HepG2 (cell line): ENCODE data around the gene PLK2. TPM values are rescaled to one million over a fixed set of nuclear protein-coding genes. Genes with fewer than 3 reads are reported as not detected.

Experiments
- ATAC-seq: fragments of 200-7000 bp; cut with Tn5 transposase; 3 replicates; pipeline ENCODE4 v1.9.1; 2020; ENCODE audit warnings: mild to moderate bottlenecking, moderate library complexity
- BruUV-seq: library from RNA; stranded (reverse); fragments of 400-500 nt; replicated peaks from 2 replicates; lab custom pipeline; 2021; lab: Mats Ljungman, UMichigan
- CTCF ChIA-PET: fragments of 300-600 bp; formaldehyde crosslinking; extraction: SDS; loops from one replicate; lab custom pipeline; 2021; ENCODE audit warnings: low total read pairs, inconsistent platforms, low intra/inter-chr PET ratio; lab: Yijun Ruan, JAX
- POLR2A ChIA-PET: fragments of 350-600 bp; sonication (Branson Sonifier 250); formaldehyde crosslinking; loops from one replicate; lab custom pipeline; 2020; ENCODE audit warnings: antibody characterized with exemption, inconsistent platforms; lab: Yijun Ruan, JAX
- DNase-seq: peaks from one replicate; pipeline ENCODE4 v3.0.0-alpha.2; 2015; ENCODE audit warnings: low spot score
- FAIRE-seq: peaks from 3 replicates; lab custom pipeline; 2011; peaks lifted over from hg19 to GRCh38; lab: Jason Lieb, UNC
- H2AFZ ChIP-seq: one replicate; pipeline ENCODE4 v1.6.1; 2011; ENCODE audit warnings: low read length, inconsistent platforms
- H3K27ac ChIP-seq: fragments of 300-600 bp; 3 replicates; pipeline ENCODE4 v1.8.0; 2011; ENCODE audit warnings: mixed run types, mild to moderate bottlenecking, mixed read lengths, low read length, inconsistent platforms; ENCODE audit not compliant: insufficient read depth; ENCODE audit errors: extremely low read length
- H3K27me3 ChIP-seq, 2 experiments: fragments of 200-600 bp in 1 of 2; 2 replicates in 1 of 2; 3 replicates in 1 of 2; pipeline versions ENCODE4 v1.6.0 to v1.8.0; 2011; ENCODE audit warnings: low read length in 2 of 2, mild to moderate bottlenecking in 2 of 2, moderate library complexity in 2 of 2, inconsistent platforms in 1 of 2; ENCODE audit not compliant: insufficient read depth in 2 of 2, control insufficient read depth in 1 of 2
- H3K36me3 ChIP-seq, 2 experiments: fragments of 200-600 bp in 1 of 2; replicated peaks in 1 of 2; 2 replicates in 1 of 2; 3 replicates in 1 of 2; pipeline versions ENCODE4 v1.5.1 to v1.8.0; 2011; ENCODE audit warnings: low read length in 2 of 2, inconsistent platforms in 1 of 2; ENCODE audit not compliant: insufficient read depth in 2 of 2, control insufficient read depth in 1 of 2
- H3K4me1 ChIP-seq: 2 replicates; pipeline ENCODE4 v1.5.1; 2012; ENCODE audit warnings: low read length, inconsistent platforms; ENCODE audit not compliant: insufficient read depth
- H3K4me2 ChIP-seq: 2 replicates; pipeline ENCODE4 v1.6.0; 2011; ENCODE audit warnings: low read depth, low read length, inconsistent platforms
- H3K4me3 ChIP-seq, 3 experiments: fragments of 200-600 bp in 1 of 3; sonication (generic), shearing (Covaris generic) in 1 of 3; replicated peaks in 1 of 3; 2 replicates each; pipeline ENCODE4 v1.5.1; 2011 to 2016; ENCODE audit warnings: low read length in 3 of 3, inconsistent platforms in 2 of 3, low read depth in 2 of 3, mild to moderate bottlenecking in 2 of 3, control low read depth in 1 of 3, mixed read lengths in 1 of 3; ENCODE audit not compliant: insufficient read depth in 1 of 3
- H3K79me2 ChIP-seq: one replicate; pipeline ENCODE4 v1.6.1; 2011; ENCODE audit warnings: low read length, inconsistent platforms; ENCODE audit not compliant: insufficient read depth
- H3K9ac ChIP-seq: 2 replicates; pipeline ENCODE4 v1.6.0; 2011; ENCODE audit warnings: mild to moderate bottlenecking, low read depth, low read length, inconsistent platforms; ENCODE audit not compliant: insufficient read depth
- H3K9me3 ChIP-seq: 2 replicates; pipeline ENCODE4 v1.5.1; 2012; ENCODE audit warnings: mild to moderate bottlenecking, low read length
- H4K20me1 ChIP-seq: 2 replicates; pipeline ENCODE4 v1.6.0; 2011; ENCODE audit warnings: inconsistent platforms, mild to moderate bottlenecking, low read length, moderate library complexity; ENCODE audit not compliant: insufficient read depth
- AHR ChIP-seq: IDR thresholded peaks from 2 replicates; pipeline ENCODE4 v1.6.1; 2018; ENCODE audit warnings: missing genetic modification reagents, missing compliant biosample characterization
- ERF ChIP-seq: IDR thresholded peaks from 2 replicates; pipeline ENCODE4 v1.6.1; 2018; ENCODE audit warnings: missing biosample characterization, missing genetic modification reagents
- EZH2 ChIP-seq: conservative IDR thresholded peaks from 2 replicates; pipeline ENCODE4 v1.6.1; 2012; ENCODE audit warnings: mild to moderate bottlenecking, low read depth, low read length, moderate library complexity
- HMGXB3 ChIP-seq: sonication (generic); formaldehyde crosslinking; IDR thresholded peaks from 2 replicates; pipeline ENCODE4 v1.4.0; 2020; ENCODE audit warnings: missing genetic modification reagents, borderline replicate concordance
- HNF4A ChIP-seq: sonication (generic); formaldehyde crosslinking; IDR thresholded peaks from 2 replicates; pipeline ENCODE4 v1.4.0; 2020; ENCODE audit warnings: missing genetic modification reagents
- IRX3 ChIP-seq: sonication (generic); formaldehyde crosslinking; IDR thresholded peaks from 2 replicates; pipeline ENCODE4 v1.8.1; 2023; ENCODE audit warnings: mild to moderate bottlenecking, low read depth, missing genetic modification reagents, borderline replicate concordance
- MAX ChIP-seq: IDR thresholded peaks from 2 replicates; pipeline ENCODE4 v1.6.1; 2012; ENCODE audit warnings: inconsistent platforms
- TBX2 ChIP-seq: sonication (generic); formaldehyde crosslinking; IDR thresholded peaks from 2 replicates; pipeline ENCODE4 v1.5.0; 2020; ENCODE audit warnings: missing genetic modification reagents, mild to moderate bottlenecking, borderline replicate concordance
- ZNF484 ChIP-seq: sonication (generic); formaldehyde crosslinking; IDR thresholded peaks from 2 replicates; pipeline ENCODE4 v1.5.1; 2020; ENCODE audit warnings: mild to moderate bottlenecking, low read depth, missing genetic modification reagents, borderline replicate concordance
- ZNF678 ChIP-seq: sonication (generic); formaldehyde crosslinking; IDR thresholded peaks from 2 replicates; pipeline ENCODE4 v1.4.0; 2020; ENCODE audit warnings: mild to moderate bottlenecking, missing genetic modification reagents
- ZSCAN30 ChIP-seq: sonication (generic); formaldehyde crosslinking; IDR thresholded peaks from 2 replicates; pipeline ENCODE4 v1.5.0; 2020; ENCODE audit warnings: mild to moderate bottlenecking, missing genetic modification reagents
- WGBS: methylation state at CpG from one replicate; pipeline ENCODE4 v1.1.6; 2017; ENCODE audit warnings: low lambda C conversion rate; 5-methylcytosine and 5-hydroxymethylcytosine counted together
- in situ Hi-C: cut with HindIII; loops from 2 replicates; pipeline ENCODE4 v1.10.0; 2017; ENCODE audit warnings: low pct_unique_long_range_greater_than_20kb; ENCODE audit not compliant: extremely low pct_ligation_motif_present
- intact Hi-C: fragments of 100-400 bp; cut with micrococcal nuclease; formaldehyde crosslinking; loops from one replicate; pipeline ENCODE4 v1.10.0; 2022; ENCODE audit not compliant: unreplicated experiment
- polyA plus RNA-seq, 8 experiments: library from polyadenylated mRNA; depleted of rRNA in 3 of 8; stranded (reverse) in 7 of 8; unstranded in 1 of 8; fragments of >200 nt; fragmentation: Illumina TruSeq in 4 of 8; extraction: Trizol in 4 of 8; gene quantifications; 2 replicates each; pipeline versions ENCODE4 v1.2.1 to v1.2.3, GENCODE V29; 2011 to 2016; ENCODE audit warnings: low read depth in 4 of 8, missing spikeins in 1 of 8, mixed read lengths in 1 of 8; ENCODE audit not compliant: insufficient read depth in 1 of 8
- total RNA-seq, 5 experiments: library from RNA; depleted of rRNA; stranded (reverse); fragments of >200 nt; fragmentation: Illumina TruSeq; extraction: Trizol; gene quantifications; 2 replicates each; pipeline ENCODE4 v1.2.3, GENCODE V29; 2016; ENCODE audit warnings: low read depth in 1 of 5

PLK2 gene
- total and polyA plus RNA-seq, 2 of the 13 experiments (the other 11 are each of a cell fraction or from before 2014, with no cell fraction given): 9.6 to 29.6 TPM

- TF ChIP-seq ERF (CRISPR knock-in tag) (no peak), MAX (no peak), ZNF484 (CRISPR knock-in tag) (no peak), IRX3 (CRISPR knock-in tag) (no peak), HMGXB3 (no peak), ZSCAN30 (CRISPR knock-in tag) (no peak), ZNF678 (no peak), AHR (CRISPR knock-in tag) (no peak), TBX2 (CRISPR knock-in tag) (no peak), HNF4A (CRISPR knock-in tag) (no peak), EZH2 (no peak)
- H3K4me2 ChIP-seq: no peak overlapping the region
- no peak for DNase-seq
- no peaks in the 10 kb centered on the region for H3K4me1 ChIP-seq
- intact Hi-C loops (no loop called here), in situ Hi-C loops (no loop called here)
- WGBS: 50% methylated on average over 3 of the region's 3 CpGs
- no peak for FAIRE-seq
- H3K36me3 ChIP-seq: no peaks in the 10 kb centered on the region
- H3K27ac ChIP-seq: no peak overlapping the region
- H3K4me3 ChIP-seq: no peak overlapping the region
- no TSS peak for BruUV-seq
- ChIA-PET POLR2A (no interaction called here), CTCF (no interaction called here)
- no peaks in the 10 kb centered on the region for H3K9me3 ChIP-seq
- no peaks in the 10 kb centered on the region for H3K79me2 ChIP-seq
- H3K27me3 ChIP-seq: no peaks in the 10 kb centered on the region
- H2AFZ ChIP-seq: no peak overlapping the region
- H4K20me1 ChIP-seq: no peaks in the 10 kb centered on the region
- H3K9ac ChIP-seq: no peak overlapping the region
- no peak for ATAC-seq
Measured at GRCh38 chr5:58437661-58438060, 22.2 kb downstream of the PLK2 start.
